GM03348 (cell line): ENCODE measurements around the gene BRK1.
A peak's percentile ranks its signal among the peaks of the same experiment; 100 is the strongest.
"Not testable (repeated sequence)": the region's sequence is repeated elsewhere in the genome, so short reads cannot be mapped to it uniquely, and the experiment has no call there.

Experiments
- DNase-seq: peaks from one replicate; pipeline ENCODE4 v3.0.0; 2012; ENCODE audit warnings: low spot score

Gene BRK1

DNA sequence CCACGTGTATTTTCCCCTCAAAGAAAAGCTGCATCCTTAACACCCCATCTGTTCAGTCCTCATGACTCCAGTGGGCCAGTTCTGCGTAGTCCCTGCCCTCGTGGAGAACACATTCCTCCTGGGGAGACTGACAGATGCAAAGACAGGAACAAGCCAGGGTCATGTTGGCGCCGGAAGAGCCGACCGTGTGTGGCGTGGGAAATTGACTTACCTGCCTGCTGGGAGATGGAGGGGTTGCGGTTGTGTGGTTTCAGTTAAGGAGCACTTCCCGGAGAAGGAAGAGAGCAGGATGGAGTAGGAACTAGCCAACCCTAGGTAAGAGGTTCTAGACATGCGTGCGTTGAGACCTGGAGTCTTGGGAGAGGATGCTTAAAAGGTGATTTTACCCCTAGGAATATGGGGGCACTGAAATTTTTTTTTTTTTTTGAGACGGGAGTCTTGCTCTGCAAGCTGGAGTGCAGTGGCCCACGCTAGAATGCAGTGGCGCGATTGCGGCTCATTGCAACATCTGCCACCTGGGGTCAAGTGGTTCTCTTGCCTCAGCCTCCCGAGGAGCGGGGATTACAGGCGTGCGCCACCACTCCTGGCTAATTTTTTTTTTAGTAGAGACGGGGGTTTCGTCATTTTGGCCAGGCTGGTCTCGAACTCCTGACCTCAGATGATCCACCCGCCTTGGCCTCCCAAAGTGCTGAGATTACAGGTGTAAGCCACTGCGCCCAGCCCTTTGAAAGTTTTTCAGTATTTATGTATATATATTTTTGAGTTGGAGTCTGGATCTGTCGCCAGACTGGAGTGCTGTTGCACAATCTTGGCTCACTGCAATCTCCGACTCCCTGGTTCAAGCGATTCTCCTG lies 27.5 kb downstream of the BRK1 start:
- no peak for DNase-seq

DNA sequence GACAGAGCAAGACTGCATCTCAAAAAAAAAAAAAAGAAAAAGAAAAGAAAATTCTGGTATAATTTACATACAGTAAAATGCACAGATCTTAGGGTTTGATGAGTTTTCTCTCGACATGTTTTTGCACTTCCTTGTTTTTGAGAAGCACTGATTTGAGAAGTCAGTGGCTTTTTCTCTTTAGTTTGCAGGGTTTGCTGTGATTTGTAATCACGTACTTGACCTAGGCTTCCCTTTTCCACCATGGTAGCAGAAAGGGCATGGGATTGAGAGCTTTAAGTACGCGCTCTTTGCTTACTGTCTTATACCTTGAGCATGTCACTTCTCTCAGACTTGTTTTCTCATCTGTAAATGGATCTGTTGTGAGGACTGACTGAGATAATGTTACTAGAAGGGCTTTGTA lies 30.2 kb downstream of the BRK1 start:
- DNase-seq, result no peak

GRCh38 chr3:10149226-10149625 lies 33.8 kb downstream of the BRK1 start:
- no peak for DNase-seq

DNA sequence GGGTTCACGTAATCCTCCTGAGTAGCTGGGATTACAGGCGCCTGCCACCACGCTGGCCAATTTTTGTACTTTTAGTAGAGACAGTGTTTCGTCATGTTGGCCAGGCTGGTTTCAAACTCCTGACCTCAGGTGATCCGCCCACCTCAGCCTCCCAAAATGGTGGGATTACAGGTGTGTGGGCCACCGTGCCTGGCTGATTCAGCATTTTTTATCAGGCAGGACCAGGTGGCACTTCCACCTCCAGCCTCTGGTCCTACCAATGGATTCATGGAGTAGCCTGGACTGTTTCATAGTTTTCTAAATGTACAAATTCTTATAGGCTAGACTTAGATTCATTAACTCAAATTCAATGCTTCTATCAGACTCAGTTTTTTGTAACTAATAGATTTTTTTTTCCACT lies 35.5 kb downstream of the BRK1 start:
- DNase-seq, result no peak

DNA sequence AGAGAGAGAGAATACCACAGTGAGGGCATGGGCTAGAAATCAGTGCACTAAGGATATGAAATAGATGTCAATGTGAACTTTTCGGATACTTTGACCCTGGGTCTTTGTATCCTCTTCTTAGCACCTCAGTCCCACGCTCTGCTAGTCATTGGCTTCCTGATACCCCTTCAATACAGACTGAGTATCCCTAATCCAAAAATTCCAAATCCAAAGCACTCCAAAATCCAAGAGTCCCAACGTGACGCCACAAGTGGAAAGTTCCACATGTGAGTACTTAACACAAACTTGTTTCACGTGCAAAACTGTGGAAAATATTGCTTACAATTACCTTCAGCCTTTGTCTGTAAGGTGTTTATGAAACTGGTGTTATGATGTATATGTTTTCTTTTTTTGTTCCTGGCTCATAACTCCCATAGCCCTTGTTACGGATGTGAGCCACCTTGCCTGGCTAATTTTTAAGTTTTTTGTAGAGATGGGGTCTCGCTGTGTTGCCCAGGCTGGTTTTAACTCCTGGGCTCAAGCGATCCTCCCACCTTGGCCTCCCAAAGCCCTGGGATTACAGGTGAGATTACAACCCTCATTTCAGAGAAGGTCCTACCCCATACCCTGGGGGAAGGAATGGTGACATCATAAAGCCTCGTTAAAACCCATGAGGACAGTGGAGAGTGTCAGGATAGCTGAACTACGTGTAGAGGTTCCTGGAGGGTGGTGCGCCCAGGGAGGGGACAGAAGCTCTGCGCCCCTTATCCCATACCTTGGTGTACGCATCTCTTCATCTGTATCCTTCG lies 39.1 kb downstream of the BRK1 start:
- no peak for DNase-seq

- no peak for DNase-seq
Measured at GRCh38 chr3:10155123-10155472, 39.6 kb downstream of the BRK1 start.

GRCh38 chr3:10155658-10156057 lies 40.2 kb downstream of the BRK1 start:
- DNase-seq, result no peak

DNA sequence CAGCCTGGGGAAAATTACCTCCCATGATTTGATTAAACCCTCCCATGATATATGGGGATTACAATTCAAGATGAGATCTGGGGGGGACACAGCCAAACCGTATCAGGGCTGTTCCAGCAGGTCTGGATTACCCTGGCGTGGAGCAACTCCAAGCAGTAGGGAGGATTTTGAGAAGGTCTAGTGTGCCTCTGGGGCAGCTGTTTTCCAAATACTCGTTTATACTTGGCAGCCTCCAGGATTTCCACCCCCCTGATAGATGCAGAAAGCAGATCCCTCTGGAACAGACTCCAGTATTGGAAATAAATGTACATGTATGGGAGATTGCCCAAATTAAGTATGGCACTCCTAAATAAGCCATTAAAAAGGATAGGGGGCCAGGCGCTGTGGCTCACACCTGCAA lies 41.6 kb downstream of the BRK1 start:
- DNase-seq, result no peak

- not testable (repeated sequence) for DNase-seq
Measured at GRCh38 chr3:10158555-10158954, 43.1 kb downstream of the BRK1 start.

- peak; percentile 46 for DNase-seq
Measured at GRCh38 chr3:10160346-10160745, 44.9 kb downstream of the BRK1 start.

- no peak for DNase-seq
Measured at GRCh38 chr3:10160925-10161324, 45.5 kb downstream of the BRK1 start.

- no peak for DNase-seq
Measured at GRCh38 chr3:10162185-10162584, 46.7 kb downstream of the BRK1 start.

DNA sequence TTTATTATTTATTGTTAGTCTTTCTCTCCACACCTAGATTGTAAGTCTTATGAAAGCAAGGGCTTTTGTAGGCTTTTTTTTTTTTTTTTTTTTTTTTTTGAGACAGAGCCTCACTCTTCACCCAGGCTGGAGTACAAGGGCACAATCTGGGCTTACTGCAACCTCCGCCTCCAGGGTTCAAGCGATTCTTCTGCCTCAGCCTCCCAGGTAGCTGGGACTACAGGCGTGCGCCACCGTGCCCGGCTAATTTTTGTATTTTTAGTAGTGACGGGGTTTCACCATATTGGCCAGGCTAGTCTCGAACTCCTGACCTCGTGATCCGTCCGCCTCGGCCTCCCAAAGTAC lies 48.7 kb downstream of the BRK1 start:
- not testable (repeated sequence) for DNase-seq

DNA sequence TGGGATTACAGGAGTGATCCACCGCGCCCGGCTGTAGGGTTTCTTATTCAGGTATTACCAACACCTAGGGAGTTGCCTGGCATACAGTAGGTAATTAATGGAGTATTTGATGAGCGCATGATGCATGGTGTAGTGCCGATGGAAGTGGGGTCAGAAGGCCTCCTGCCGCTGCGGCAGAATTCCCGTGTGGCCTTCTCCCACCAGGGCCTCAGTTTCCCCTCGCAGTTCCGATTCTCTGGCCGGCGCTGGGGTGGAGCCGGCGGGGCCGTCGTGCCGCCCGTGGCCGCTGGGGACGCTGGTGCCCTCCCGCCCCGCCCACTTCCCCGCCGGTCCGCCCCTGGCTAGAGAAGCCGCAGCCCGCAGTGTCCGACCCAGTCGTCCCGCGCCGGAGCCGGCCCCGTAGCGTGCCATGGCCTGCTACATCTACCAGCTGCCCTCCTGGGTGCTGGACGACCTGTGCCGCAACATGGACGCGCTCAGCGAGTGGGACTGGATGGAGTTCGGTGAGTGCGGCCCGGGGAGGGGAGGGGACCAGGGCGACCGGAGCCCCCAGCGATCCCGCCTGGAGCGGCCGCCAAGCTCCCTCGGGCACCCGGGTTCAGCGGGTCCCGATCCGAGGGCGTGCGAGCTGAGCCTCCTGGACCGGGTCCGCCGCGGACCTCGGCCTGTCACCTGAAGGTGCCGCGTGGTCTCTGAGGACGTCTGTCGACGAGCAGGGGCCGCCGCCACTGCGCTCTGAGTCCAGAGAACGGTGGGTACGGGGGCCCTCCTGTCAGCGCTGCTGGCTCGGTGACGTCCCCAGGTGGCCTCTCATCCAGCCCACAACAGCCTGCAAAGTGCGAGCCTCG lies 49.3 kb downstream of the BRK1 start, which contains the start of gene IRAK2:
Gene IRAK2, plus strand, starts transcription at position 374 of the 848 bp plus-strand sequence. Its CDS starts 36 bp downstream, at position 410.
- DNase-seq, result peak; percentile 96

- no peak for DNase-seq
Measured at GRCh38 chr3:10166213-10166604, 50.7 kb downstream of the BRK1 start.

DNA sequence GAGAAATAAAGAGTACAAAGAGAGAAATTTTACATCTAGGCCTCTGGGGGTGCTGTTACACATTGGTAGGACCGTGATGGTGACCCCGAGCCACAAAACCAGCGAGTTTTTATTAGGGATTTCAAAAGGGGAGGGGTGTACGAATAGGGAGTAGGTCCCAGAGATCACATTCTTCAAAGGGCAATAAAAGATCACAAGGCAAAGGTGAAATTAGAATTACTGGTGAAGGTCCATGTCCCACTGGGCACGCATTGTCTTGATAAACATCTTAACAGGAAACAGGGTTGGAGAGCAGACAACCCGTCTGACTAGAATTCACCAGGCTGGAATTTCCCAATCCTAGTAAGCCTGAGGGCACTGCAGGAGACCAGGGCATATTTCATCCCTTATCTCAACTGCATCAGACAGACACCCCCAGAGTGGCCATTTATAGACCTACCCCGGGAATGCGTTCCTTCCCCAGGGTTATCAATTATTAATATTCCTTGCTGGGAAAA lies 53.6 kb downstream of the BRK1 start:
- no peak for DNase-seq

DNA sequence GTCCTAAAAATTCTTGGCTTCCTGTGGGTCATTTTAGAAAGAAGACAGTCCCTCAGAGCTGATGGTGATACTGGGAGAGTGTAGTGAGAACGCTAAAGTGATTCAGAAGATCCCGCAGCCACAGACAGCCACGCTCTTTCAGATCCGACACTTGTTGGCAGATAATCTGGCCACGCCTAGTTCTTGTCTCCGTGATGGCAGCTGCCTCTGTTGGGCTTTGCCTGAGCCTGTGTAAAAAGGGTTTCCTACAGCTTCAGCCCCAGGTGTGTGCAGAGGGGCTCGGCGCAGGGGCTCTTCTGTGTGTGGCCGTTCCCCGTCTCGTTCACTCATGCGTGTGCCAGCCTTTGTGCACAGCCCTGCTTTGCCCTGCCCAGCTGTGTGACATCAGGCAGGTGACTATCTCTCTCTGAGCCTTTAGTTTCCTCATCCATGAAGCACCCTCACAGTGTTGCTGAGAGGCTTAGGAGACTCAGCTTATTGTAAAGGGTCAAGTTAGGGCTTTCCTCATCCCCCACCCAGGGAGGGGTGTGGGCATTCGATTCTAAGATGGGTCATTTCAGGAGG lies 55.5 kb downstream of the BRK1 start:
- DNase-seq, result no peak

DNA sequence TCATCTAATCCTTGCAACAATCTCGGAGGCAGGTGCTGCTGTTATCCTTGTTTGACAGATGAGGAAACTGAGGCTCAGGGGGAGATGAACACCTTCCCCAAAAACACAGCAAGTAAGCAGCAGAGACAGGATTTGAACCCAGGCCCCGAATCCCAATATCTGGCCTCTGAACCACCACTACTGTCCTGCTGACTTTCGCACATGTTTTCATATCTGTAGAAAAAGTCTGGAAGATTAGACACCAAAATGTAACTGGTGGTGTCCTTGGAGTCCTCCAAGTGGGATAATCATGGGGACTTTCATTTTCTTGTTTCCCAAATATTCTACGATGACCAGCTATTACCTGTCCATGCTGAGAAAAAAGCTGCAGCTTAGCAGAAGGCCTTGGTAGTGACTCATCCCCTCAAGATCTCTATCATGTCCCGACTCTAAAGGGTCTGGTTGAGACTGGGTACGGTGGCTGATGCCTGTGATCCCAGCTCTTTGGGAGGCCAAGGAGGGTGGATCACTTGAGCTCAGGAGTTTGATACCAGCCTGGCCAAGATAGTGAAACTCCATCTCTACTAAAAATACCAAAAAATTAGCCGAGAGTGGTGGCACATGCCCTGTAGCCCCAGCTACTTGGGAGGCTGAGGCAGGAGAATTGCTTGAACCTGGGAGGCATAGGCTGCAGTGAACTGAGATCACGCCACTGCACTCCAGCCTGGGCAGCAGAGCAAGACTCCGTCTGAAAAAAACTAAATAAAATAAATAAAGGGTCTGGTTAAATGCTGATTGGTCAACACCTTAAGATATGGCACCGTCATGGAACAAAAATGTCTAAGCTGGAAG lies 57.8 kb downstream of the BRK1 start:
- DNase-seq, result no peak

- DNase-seq, result peak; percentile 83
Measured at GRCh38 chr3:10173926-10174435, 58.5 kb downstream of the BRK1 start.

DNA sequence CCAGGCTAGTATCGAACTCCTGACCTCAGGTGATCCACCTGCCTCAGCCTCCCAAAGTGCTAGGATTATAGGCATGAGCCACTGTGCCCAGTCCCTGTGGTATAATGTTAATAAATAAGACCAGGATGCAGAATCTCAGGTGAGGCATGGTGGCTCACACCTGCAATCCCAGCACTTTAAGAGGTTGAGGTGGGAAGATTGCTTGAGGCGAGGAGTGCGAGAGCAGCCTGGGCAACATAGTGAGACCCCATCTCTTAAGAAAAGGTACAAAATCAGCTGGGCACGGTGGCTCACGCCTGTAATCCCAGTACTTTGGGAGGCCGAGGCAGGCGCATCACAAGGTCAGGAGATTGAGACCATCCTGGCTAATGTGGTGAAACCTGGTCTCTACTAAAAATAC lies 59.9 kb downstream of the BRK1 start:
- not testable (repeated sequence) for DNase-seq

DNA sequence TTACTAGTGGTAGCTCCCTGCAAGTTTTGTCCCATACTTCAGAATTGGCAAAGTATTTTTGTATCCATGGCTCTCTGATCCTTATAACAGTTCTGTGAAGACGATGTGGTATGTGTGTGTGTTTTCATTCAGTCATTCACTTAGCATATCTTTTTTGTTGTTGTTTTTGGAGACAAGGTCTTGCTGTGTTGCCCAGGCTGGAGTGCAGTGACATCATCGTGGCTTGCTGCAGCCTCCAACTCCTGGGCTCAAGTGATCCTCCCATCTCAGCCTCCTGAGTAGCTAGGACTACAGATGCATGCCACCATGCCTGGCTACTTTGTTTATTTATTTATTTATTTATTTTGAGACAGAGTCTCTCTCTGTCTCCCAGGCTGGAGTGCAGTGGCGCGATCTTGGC lies 60.7 kb downstream of the BRK1 start:
- not testable (repeated sequence) for DNase-seq
